GM13977 (cell line): ENCODE data around the gene GJD3.
"Not testable (repeated sequence)": the region's sequence is repeated elsewhere in the genome, so short reads cannot be mapped to it uniquely, and the experiment has no call there.

Experiments
- DNase-seq: peaks from one replicate; pipeline ENCODE4 v3.0.0; 2012; ENCODE audit warnings: low spot score
- in situ Hi-C: fragments of 300-500 bp; cut with MboI; formaldehyde crosslinking; loops from one replicate; pipeline ENCODE4 v1.12.0; 2022; ENCODE audit warnings: low sequenced_read_pairs, low pct_unique_long_range_greater_than_20kb, mixed read lengths, inconsistent platforms; ENCODE audit not compliant: unreplicated experiment
- TF ChIP-seq, protein P1 (sequence below): IDR thresholded peaks from 2 replicates; pipeline ENCODE4 v1.5.1; 2012; ENCODE audit warnings: mild to moderate bottlenecking, control low read depth; ENCODE audit not compliant: insufficient read depth; ENCODE audit errors: extremely low read depth, missing control alignments

GJD3 gene

DNA sequence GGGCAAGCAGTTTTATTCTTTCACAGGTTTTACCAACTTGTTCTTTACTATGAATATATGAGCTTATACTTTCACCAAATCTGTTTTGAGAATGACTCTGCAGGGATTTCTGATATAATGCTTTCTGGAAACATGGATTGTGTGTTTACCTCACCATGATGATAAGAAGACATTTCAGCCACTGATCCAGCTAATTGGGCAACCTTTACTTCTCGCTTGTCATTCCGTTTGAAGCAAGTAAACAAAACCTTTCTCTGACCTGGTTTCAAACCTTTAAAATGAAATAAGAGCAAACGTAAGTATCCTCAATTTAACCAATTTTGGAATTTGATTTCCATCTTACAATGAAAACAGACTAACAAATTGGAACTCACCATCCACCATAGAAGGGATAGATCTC, 39.5 kb upstream of the GJD3 start:
- in situ Hi-C loops = no loop called here
- DNase-seq = no peak
- TF ChIP-seq, protein P1, sequence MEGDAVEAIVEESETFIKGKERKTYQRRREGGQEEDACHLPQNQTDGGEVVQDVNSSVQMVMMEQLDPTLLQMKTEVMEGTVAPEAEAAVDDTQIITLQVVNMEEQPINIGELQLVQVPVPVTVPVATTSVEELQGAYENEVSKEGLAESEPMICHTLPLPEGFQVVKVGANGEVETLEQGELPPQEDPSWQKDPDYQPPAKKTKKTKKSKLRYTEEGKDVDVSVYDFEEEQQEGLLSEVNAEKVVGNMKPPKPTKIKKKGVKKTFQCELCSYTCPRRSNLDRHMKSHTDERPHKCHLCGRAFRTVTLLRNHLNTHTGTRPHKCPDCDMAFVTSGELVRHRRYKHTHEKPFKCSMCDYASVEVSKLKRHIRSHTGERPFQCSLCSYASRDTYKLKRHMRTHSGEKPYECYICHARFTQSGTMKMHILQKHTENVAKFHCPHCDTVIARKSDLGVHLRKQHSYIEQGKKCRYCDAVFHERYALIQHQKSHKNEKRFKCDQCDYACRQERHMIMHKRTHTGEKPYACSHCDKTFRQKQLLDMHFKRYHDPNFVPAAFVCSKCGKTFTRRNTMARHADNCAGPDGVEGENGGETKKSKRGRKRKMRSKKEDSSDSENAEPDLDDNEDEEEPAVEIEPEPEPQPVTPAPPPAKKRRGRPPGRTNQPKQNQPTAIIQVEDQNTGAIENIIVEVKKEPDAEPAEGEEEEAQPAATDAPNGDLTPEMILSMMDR = no peak

DNA sequence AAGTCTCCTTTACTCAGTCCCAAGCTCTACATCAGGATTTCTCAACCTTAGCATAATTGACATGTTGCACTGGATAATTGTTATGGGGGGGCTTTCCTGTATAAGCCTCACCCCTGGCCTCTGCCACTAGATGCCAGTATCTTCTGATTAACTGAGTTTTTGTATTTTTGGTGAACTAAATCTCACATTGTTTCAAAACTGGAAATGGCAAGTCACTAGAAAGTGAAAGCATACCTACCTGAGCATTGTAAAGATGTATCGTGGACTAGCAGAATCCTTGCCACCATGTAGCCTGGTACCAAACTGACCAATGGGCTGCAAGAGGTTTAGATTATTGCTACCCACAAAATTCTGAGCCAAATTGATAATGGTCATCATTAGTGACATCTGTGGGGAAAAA, 38.1 kb upstream of the GJD3 start:
- TF ChIP-seq, protein P1 = no peak
- no peak for DNase-seq
- in situ Hi-C loops = no loop called here

DNA sequence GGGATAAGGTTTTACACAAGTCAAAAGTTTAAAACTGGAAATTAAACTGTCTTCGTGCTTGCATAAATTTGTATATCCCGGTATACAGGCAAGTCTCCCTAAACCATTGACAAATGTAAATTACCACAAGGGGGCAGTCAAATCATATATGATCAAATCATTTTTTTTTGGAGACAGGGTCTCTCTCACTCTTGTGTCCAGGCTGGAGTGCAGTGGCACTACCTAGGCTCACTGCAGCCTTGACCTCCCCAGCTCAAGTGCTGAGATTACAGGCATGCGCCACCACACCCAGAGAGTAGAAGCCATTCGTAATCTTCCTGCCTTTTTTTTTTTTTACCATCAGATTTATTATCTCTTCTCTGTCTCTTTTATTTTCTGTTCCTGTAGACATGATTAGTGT, 34.6 kb upstream of the GJD3 start:
- TF ChIP-seq, protein P1 = peak; percentile 34
- in situ Hi-C loops = no loop called here
- no peak for DNase-seq

DNA sequence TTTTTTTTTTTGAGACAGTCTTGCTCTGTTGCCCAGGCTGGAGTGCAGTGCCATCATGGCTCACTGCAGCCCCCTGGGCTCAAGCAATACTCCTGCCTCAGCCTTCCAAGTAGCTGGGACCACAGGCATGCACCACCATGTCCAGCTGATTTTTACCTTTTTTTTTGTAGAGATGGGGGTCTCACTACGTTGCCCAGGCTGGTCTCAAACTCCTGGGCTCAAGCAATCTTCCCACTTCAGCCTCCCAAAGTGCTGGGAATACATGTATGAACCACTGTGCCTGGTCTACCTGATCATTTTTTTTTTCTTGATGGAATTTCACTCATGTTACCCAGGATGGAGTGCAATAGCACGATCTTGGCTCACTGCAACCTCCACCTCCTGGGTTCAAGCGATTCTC, 22.0 kb upstream of the GJD3 start:
- in situ Hi-C loops, DNase-seq: not testable (repeated sequence)

DNA sequence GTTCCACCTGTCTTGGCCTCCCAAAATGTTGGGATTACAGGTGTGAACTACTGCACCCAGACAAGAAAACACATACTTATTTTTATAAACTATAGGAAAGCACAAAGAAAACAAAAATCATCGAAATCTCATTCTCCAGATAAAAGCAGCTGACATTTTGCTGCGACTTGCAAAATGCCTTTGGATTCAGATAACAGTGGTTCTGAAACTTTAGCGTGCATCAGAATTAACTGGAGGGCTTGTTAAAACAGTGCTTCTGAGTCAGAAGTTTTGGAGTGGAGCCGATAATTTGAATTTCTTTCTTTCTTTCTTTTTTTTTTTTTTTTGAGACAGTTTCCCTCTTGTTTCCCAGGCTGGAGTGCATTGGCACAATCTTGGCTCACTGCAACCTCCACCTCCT, 17.7 kb upstream of the GJD3 start:
- TF ChIP-seq, protein P1 = no peak
- DNase-seq = no peak
- in situ Hi-C loops = no loop called here

DNA sequence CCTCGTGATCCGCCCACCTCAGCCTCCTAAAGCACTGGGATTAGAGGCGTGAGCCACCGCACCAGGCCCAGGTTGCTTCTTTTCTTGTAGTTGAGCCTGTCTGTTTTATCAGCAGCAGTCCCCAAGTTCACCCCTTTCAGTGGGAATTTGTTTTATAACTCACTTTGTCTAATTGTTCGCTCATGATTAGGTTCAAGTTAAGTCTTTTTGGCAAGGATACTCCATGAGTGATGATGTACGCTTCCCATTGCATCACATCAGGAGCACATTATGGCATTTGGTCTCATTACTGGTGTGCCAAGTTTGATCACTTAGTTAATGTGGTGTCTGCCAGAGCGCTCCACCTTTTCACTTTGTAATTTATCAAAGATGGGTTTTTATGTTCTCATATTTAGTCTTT, 14.4 kb upstream of the GJD3 start:
- in situ Hi-C loops = no loop called here
- DNase-seq = no peak
- TF ChIP-seq, protein P1 = no peak

DNA sequence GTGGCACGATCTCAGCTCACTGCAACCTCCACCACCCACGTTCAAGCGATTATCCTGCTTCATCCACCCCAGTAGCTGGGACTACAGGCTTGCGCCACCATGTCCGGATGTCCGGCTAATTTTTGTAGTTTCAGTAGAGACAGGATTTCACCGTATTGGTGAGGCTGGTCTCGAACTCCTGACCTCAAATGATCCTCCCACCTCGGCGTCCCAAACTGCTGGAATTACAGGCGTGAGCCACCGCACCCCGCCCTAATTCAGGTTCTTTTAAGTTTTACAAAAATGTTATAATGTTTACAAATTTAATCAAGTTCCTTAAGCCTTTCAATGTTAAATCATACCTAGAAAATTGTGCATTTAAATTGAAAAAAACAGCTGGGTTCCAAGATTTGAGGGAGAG, 13.3 kb upstream of the GJD3 start:
- TF ChIP-seq, protein P1 = no peak
- no peak for DNase-seq
- in situ Hi-C loops = no loop called here

DNA sequence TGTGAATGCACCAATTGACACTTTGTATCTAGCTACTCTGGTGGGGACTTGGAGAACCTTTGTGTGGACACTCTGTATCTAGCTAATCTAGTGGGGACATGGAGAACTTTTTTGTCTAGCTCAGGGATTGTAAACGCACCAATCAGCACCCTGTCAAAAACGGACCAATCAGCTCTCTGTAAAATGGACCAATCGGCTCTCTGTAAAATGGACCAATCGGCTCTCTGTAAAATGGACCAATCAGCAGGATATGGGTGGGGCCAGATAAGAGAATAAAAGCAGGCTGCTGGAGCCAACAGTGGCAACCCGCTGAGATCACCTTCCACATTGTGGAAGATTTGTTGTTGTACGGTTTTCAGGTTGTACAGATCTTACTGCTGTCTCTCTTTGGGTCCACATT, 12.0 kb upstream of the GJD3 start:
- not testable (repeated sequence) for DNase-seq

DNA sequence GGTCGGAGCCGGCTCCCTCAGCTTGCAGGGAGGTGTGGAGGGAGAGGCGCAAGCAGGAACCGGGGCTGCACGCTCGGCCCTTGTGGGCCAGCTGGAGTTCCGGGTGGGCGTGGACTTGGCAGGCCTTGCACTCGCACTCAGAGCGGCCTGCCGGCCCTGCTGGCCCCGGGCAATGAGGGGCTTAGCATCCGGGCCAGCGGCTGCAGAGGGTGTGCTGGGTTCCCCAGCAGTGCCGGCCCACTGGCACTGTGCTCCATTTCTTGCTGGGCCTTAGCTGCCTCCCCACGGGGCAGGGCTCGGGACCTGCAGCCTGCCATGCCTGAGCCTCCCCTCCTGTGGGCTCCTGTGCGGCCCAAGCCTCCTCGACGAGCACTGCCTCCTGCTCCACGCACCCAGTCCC, 11.2 kb upstream of the GJD3 start:
- in situ Hi-C loops, DNase-seq: not testable (repeated sequence)

More for the DNA sequence above, 12.0 kb upstream of the GJD3 start:
- in situ Hi-C loops = not testable (repeated sequence)
